MM.1S (cell line): ENCODE data around the gene NMNAT2.

ENCODE experiments used
- DNase-seq: peaks from one replicate; pipeline ENCODE4 v3.0.0-alpha.2; 2015
- H2AFZ ChIP-seq: fragments of 300-600 bp; sonication (generic); 2 replicates; pipeline ENCODE4 v1.6.0; 2016; ENCODE audit warnings: antibody characterized with exemption, low read length
- H3F3A ChIP-seq: fragments of 300-600 bp; sonication (generic); 2 replicates; pipeline ENCODE4 v1.6.1; 2016; ENCODE audit warnings: mild to moderate bottlenecking, antibody characterized with exemption, low read length, moderate library complexity, mixed read lengths; ENCODE audit not compliant: insufficient read depth
- H3K27ac ChIP-seq: fragments of 300-600 bp; sonication (generic); 2 replicates; pipeline ENCODE4 v1.5.1; 2016; ENCODE audit warnings: mild to moderate bottlenecking, low read length
- H3K27me3 ChIP-seq: fragments of 300-600 bp; sonication (generic); replicated peaks from 2 replicates; pipeline ENCODE4 v1.6.0; 2016; ENCODE audit warnings: low read length; ENCODE audit not compliant: insufficient read depth
- H3K36me3 ChIP-seq: fragments of 300-600 bp; sonication (generic); replicated peaks from 2 replicates; pipeline ENCODE4 v1.6.1; 2016; ENCODE audit warnings: mild to moderate bottlenecking, low read length, mixed read lengths; ENCODE audit not compliant: insufficient read depth
- H3K4me1 ChIP-seq: fragments of 300-600 bp; sonication (generic); 2 replicates; pipeline ENCODE4 v1.6.1; 2016; ENCODE audit warnings: low read length, mixed read lengths
- H3K4me2 ChIP-seq: fragments of 300-600 bp; sonication (generic); 2 replicates; pipeline ENCODE4 v1.6.0; 2016; ENCODE audit warnings: low read depth, low read length
- H3K4me3 ChIP-seq: fragments of 300-600 bp; sonication (generic); 2 replicates; pipeline ENCODE4 v1.5.1; 2016; ENCODE audit warnings: low read length, mixed read lengths
- H3K79me2 ChIP-seq: fragments of 300-600 bp; sonication (generic); 2 replicates; pipeline ENCODE4 v1.6.1; 2016; ENCODE audit warnings: mixed run types, low read length, mixed read lengths
- H3K9ac ChIP-seq: fragments of 300-600 bp; sonication (generic); 2 replicates; pipeline ENCODE4 v1.6.1; 2016; ENCODE audit warnings: low read length, mixed read lengths
- H3K9me2 ChIP-seq: fragments of 300-600 bp; sonication (generic); replicated peaks from 2 replicates; pipeline ENCODE4 v1.6.1; 2016; ENCODE audit warnings: mild to moderate bottlenecking, low read length, mixed read lengths; ENCODE audit not compliant: insufficient read depth
- H3K9me3 ChIP-seq: fragments of 300-600 bp; sonication (generic); replicated peaks from 2 replicates; pipeline ENCODE4 v1.6.1; 2016; ENCODE audit warnings: mild to moderate bottlenecking, low read length, mixed read lengths; ENCODE audit not compliant: insufficient read depth
- H4K20me1 ChIP-seq: fragments of 300-600 bp; sonication (generic); 2 replicates; pipeline ENCODE4 v1.6.1; 2016; ENCODE audit warnings: mild to moderate bottlenecking, low read length, moderate library complexity, mixed read lengths; ENCODE audit not compliant: insufficient read depth
- CTCF ChIP-seq: fragments of 300-600 bp; sonication (generic); IDR thresholded peaks from 2 replicates; pipeline ENCODE4 v1.5.1; 2016; ENCODE audit warnings: antibody characterized with exemption, low read length, mixed read lengths
- EZH2 ChIP-seq: fragments of 300-600 bp; sonication (generic); optimal IDR thresholded peaks from 2 replicates; pipeline ENCODE3; 2017; ENCODE audit warnings: low read depth, mild to moderate bottlenecking, antibody characterized with exemption, low read length, mixed read lengths
- EZH2phosphoT487 ChIP-seq: fragments of 300-600 bp; sonication (generic); IDR thresholded peaks from 2 replicates; pipeline ENCODE4 v1.6.1; 2018; ENCODE audit warnings: antibody characterized with exemption, low read length

Gene NMNAT2

GRCh38 chr1:183374825-183375224, 43.4 kb downstream of the NMNAT2 start:
- Histone ChIP-seq H3K9ac (no peak overlapping the region), H3K27me3 (no peaks in the 10 kb centered on the region), H3K4me1 (no peaks in the 10 kb centered on the region), H3F3A (no peaks in the 10 kb centered on the region), H4K20me1 (no peaks in the 10 kb centered on the region), H3K9me2 (no peaks in the 10 kb centered on the region), H3K36me3 (no peaks in the 10 kb centered on the region), H3K79me2 (no peaks in the 10 kb centered on the region), H3K4me2 (no peak overlapping the region), H3K9me3 (no peaks in the 10 kb centered on the region), H3K4me3 (no peak overlapping the region), H2AFZ (no peak overlapping the region), H3K27ac (no peak overlapping the region)
- no peak for DNase-seq
- TF ChIP-seq CTCF = no peak
- no peak for TF ChIP-seq EZH2phosphoT487
- TF ChIP-seq EZH2 = no peak

- Histone ChIP-seq H3K4me2 (no peak overlapping the region), H2AFZ (no peak overlapping the region), H3K4me3 (no peak overlapping the region), H3K9me2 (no peaks in the 10 kb centered on the region), H3K9ac (no peak overlapping the region), H4K20me1 (no peaks in the 10 kb centered on the region), H3K36me3 (no peaks in the 10 kb centered on the region), H3K4me1 (no peaks in the 10 kb centered on the region), H3K27ac (no peak overlapping the region), H3F3A (no peaks in the 10 kb centered on the region), H3K27me3 (no peaks in the 10 kb centered on the region), H3K9me3 (no peaks in the 10 kb centered on the region), H3K79me2 (no peaks in the 10 kb centered on the region)
- no peak for DNase-seq
- TF ChIP-seq EZH2 (no peak), EZH2phosphoT487 (no peak), CTCF (no peak)
Measured at GRCh38 chr1:183372586-183373230, 45.5 kb downstream of the NMNAT2 start.

GRCh38 chr1:183370399-183371058, 47.7 kb downstream of the NMNAT2 start:
- Histone ChIP-seq H3K9me2 (no peaks in the 10 kb centered on the region), H3K27me3 (no peaks in the 10 kb centered on the region), H3K4me2 (no peak overlapping the region), H4K20me1 (no peaks in the 10 kb centered on the region), H3F3A (no peaks in the 10 kb centered on the region), H3K9ac (no peak overlapping the region), H3K9me3 (no peaks in the 10 kb centered on the region), H2AFZ (no peak overlapping the region), H3K27ac (no peak overlapping the region), H3K79me2 (no peaks in the 10 kb centered on the region), H3K36me3 (no peaks in the 10 kb centered on the region), H3K4me1 (no peaks in the 10 kb centered on the region), H3K4me3 (no peak overlapping the region)
- no peak for DNase-seq
- TF ChIP-seq EZH2 (no peak), EZH2phosphoT487 (no peak), CTCF (no peak)
